ENCODE data around the gene CTBP1.

- TF ChIP-seq CTCF (IDR thresholded peaks at IDR 0.05; ENCODE audit: low read depth, low read length), result no peak
- no peak for TF ChIP-seq POLR2A (IDR thresholded peaks at IDR 0.05; ENCODE audit: extremely low read depth, insufficient read length)
Observed at GRCh38 chr4:1229117-1229849, 19.6 kb downstream of the CTBP1 start.

All from NB4 (cell line).